Measurements from ENCODE around the gene PDE2A.

Gene PDE2A

DNA sequence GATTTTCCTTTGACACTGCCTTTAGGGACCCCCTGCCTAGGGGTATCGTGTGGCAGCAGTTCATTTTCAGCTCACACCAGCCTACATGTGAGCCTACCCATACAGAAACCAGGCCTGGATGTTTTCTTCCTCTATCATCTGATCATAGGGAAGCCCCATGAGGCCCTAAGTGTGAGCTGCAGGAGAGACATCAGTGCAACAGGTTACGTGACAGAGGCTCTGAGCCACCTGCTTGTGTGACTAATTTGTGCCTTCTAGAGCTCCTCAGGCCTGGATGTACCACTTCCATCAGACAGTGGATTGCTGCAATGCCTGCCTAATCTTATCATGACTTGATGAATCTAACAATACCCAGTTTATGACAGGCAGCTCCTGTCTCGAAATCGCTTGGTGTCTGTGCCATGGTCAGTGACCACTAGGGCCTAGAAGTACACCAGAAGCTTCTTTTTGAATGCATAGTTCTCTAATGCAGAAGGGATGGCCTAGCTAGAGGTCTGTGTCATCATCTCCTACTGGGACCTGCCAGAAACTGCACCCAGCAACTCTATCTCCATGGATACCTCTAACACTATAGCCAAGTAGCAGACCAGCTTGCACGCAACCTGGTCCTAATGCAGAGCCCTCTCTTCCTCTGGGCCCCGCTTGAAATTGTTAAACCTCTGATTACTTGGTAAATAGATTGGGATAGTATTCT, 130.2 kb downstream of the PDE2A start:
- no peaks in the 10 kb centered on the region for H3K4me1 ChIP-seq (ENCODE audit: insufficient read depth, low read length)
- no peaks in the 10 kb centered on the region for H3K9me3 ChIP-seq (ENCODE audit: control insufficient read depth, insufficient read depth, low read length)
- no peaks in the 10 kb centered on the region for H3K36me3 ChIP-seq (ENCODE audit: insufficient read depth, low read length)
- no peak overlapping the region for H3K9ac ChIP-seq (ENCODE audit: low read depth, low read length)

DNA sequence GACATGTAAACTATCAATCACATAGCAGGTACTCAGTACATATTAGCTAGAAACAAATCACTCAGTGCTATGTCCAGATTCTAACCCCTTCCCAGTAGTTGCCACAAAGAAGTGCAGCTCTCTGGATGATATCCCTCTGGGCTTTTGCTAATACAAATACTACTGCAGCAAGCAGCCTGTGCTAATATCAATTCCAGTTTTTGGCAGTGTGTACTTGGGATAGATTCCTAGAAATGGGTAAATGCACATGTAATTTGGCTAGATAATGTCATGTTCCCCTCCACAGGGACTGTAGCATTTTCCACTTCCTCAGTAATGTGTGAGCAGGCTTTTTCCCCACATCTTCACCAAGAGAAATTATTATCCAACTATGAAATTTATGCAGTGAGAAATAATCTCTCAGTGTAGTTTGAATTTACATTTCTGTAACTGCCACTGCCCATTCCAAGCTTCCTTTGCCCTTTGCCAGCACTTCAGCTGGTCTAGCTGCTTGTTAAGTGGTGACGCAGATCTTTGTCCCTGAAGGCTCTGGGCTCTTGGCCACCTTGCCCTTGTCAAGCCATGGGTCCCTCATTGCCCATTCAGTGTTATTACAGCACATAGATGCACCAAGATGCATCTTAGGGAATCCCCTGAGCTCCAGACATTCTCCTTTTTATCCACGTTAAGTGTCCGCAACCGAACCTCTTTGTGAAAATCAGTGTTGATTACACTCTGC, 132.8 kb downstream of the PDE2A start:
- H3K4me1 ChIP-seq (ENCODE audit: insufficient read depth, low read length), result no peaks in the 10 kb centered on the region

DNA sequence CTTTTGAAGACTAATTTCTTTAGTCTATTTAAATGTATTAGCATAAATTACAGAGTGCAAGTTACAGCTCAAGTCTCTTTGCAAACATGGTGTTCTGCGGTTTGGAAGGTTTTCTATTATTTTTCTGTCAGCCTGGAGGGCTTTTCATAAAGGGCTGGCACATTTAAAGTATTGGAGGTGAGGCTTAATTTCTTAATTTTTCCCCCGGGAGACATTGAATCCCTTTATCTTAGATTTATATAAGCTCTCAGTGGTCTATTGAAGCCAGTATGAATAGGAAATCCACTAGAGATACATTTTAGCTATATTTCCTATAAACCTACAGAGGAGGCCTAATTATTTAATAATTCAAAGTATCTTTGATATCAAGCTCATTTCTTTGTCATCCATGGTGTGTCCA, 137.2 kb downstream of the PDE2A start:
- Histone ChIP-seq H3K9ac (ENCODE audit: low read depth, low read length) (no peak overlapping the region), H3K36me3 (ENCODE audit: insufficient read depth, low read length) (no peaks in the 10 kb centered on the region), H3K9me3 (ENCODE audit: control insufficient read depth, insufficient read depth, low read length) (no peaks in the 10 kb centered on the region; the same call in 1 of the 2 replicates), H3K4me1 (ENCODE audit: insufficient read depth, low read length) (peaks cover 15% of the 10 kb centered on the region)

More for the DNA sequence above, 132.8 kb downstream of the PDE2A start:
- Histone ChIP-seq H3K9me3 (ENCODE audit: control insufficient read depth, insufficient read depth, low read length) (no peaks in the 10 kb centered on the region), H3K36me3 (ENCODE audit: insufficient read depth, low read length) (no peaks in the 10 kb centered on the region), H3K9ac (ENCODE audit: low read depth, low read length) (no peak overlapping the region)

DNA sequence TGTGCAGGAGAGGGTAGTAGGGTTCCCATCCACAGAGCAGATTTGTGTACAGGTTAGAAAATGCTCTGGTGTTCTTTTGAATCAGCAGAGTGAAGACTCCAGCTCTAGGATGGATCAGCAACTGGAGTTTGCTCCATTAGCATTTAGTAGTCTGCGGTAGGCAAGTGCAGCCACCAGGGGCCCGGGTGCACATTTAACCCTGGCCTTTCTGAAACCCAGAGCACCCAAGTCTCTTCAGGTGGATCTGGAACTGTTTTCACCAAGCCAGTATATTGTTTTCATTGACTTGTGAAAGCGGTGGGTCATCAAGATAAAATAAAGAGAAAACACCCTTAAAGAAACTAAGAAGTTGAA, 139.1 kb downstream of the PDE2A start:
- Histone ChIP-seq H3K9me3 (ENCODE audit: control insufficient read depth, insufficient read depth, low read length) (no peaks in the 10 kb centered on the region; the same call in 1 of the 2 replicates), H3K4me1 (ENCODE audit: insufficient read depth, low read length) (peaks cover 15% of the 10 kb centered on the region), H3K9ac (ENCODE audit: low read depth, low read length) (no peak overlapping the region), H3K36me3 (ENCODE audit: insufficient read depth, low read length) (no peaks in the 10 kb centered on the region)

DNA sequence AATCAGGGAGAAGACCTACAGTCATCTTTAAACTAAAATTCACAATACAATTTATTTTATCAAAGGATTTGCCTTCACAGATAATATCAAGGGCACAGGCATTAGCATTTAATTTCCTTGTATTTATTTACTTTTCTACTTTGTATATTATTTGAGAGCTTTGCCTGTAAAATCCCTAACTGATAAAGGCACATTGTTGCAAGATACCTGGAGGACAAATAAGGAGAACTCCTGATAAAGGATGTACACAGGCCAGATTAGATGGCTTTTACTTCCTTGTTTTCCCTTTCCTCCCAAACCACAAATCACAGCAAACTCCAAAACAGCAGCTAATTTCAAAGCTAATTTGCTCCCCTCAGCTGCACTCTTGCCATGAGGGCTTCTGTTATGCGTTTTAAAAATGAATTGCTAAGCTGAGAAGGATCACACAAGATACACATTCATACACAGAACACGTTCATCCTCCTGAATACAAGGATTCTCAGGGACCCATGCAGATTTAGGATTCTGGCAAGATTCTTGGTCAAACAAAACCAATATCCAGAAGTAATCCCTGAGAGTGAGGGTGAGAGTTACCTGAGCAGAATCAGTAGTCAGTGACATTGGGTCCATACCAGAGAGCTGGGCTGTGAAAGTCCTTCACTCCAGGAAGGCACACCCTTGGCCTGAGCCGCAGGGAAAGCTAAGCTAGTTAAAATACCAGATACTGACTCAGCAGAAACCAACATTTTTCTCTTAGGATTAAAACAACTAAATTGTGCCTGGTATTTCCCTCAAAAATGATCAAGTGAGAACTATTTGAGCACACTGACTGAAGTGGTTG, 139.6 kb downstream of the PDE2A start:
- H3K9me3 ChIP-seq (ENCODE audit: control insufficient read depth, insufficient read depth, low read length), result no peaks in the 10 kb centered on the region; the same call in 1 of the 2 replicates
- no peaks in the 10 kb centered on the region for H3K36me3 ChIP-seq (ENCODE audit: insufficient read depth, low read length)
- peaks cover 15% of the 10 kb centered on the region for H3K4me1 ChIP-seq (ENCODE audit: insufficient read depth, low read length)
- no peak overlapping the region for H3K9ac ChIP-seq (ENCODE audit: low read depth, low read length)

DNA sequence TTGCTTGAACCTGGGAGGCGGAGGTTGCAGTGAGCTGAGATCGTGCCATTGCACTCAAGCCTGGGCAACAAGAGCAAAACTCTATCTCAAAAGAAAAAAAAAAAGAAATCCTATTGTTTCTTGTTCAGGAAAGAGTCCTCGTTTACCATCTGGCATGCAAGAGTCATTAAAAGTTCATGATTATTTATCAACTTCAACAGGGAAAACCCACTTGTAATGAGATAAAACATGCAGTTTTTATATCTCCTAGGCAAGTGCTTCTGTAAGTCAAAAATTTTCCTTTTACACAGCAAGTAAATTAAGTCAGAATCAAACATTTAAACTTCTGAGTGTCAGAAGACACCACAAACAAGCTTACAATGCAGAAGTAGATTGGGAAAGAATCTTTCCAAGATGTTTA, 145.2 kb downstream of the PDE2A start:
- H3K9me3 ChIP-seq (ENCODE audit: control insufficient read depth, insufficient read depth, low read length), result no peaks in the 10 kb centered on the region; the same call in 1 of the 2 replicates
- H3K4me1 ChIP-seq (ENCODE audit: insufficient read depth, low read length), result no peaks in the 10 kb centered on the region
- H3K36me3 ChIP-seq (ENCODE audit: insufficient read depth, low read length), result no peaks in the 10 kb centered on the region
- no peak overlapping the region for H3K9ac ChIP-seq (ENCODE audit: low read depth, low read length)

DNA sequence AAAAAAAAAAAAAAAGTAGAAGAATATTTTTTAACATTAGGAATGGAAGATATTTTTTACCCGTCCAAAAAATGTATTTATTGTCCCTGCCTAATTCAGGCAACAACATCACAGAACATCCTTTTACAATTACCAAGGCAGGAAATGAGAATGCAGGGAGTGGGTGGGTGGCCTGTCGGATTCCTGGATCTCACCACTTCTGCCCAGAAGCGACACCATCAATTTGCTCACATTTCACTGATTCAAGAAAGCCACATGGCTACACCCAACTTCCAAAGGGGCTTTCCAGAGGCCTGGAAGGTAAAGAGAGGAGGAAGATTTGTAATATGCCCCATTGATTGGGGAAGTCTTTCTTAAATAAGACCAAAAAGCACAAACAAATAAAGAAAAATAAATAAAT, 146.1 kb downstream of the PDE2A start:
- Histone ChIP-seq H3K36me3 (ENCODE audit: insufficient read depth, low read length) (no peaks in the 10 kb centered on the region), H3K9me3 (ENCODE audit: control insufficient read depth, insufficient read depth, low read length) (no peaks in the 10 kb centered on the region; the same call in 1 of the 2 replicates), H3K9ac (ENCODE audit: low read depth, low read length) (no peak overlapping the region), H3K4me1 (ENCODE audit: insufficient read depth, low read length) (no peaks in the 10 kb centered on the region)

All from ES-I3 (cell line).